Colonic mucosa (tissue), 4 donors: ENCODE results near the gene FLT1. TPM values are rescaled to one million over a fixed set of nuclear protein-coding genes. Genes with fewer than 3 reads are reported as not detected.
A peak's percentile ranks its signal among the peaks of the same experiment; 100 is the strongest.

ENCODE experiments used
- DNase-seq: peaks from one replicate; pipeline ENCODE4 v3.0.0-alpha.2; 2020
- H3K27ac ChIP-seq: fragments of 200-600 bp; one replicate; pipeline ENCODE4 v1.8.0; 2021
- H3K27me3 ChIP-seq: fragments of 200-600 bp; one replicate; pipeline ENCODE4 v1.8.0; 2021
- H3K36me3 ChIP-seq: fragments of 200-600 bp; one replicate; pipeline ENCODE4 v1.8.0; 2021
- H3K4me1 ChIP-seq: fragments of 200-600 bp; one replicate; pipeline ENCODE4 v1.8.0; 2021; ENCODE audit warnings: mild to moderate bottlenecking
- H3K4me3 ChIP-seq: fragments of 200-600 bp; one replicate; pipeline ENCODE4 v1.8.0; 2021
- H3K9ac ChIP-seq, 2 donors: one replicate each; pipeline ENCODE4 v1.7.0; 2013; ENCODE audit warnings: control low read depth in 2 of 2, low read depth in 2 of 2, low read length in 2 of 2
- H3K9me3 ChIP-seq: fragments of 200-600 bp; one replicate; pipeline ENCODE4 v1.8.0; 2021
- CTCF ChIP-seq: fragments of 200-600 bp; IDR thresholded peaks from one replicate; pipeline ENCODE4 v1.8.0; 2022; ENCODE audit warnings: antibody characterized with exemption, mild to moderate bottlenecking
- intact Hi-C: fragments of 100-400 bp; cut with DNase I; formaldehyde crosslinking; loops from one replicate; pipeline ENCODE4 v1.14.1; 2022
- total RNA-seq, 2 donors: library from RNA; stranded (reverse); fragmentation: NEBNext Ultra II Directional in 1 of 2; extraction: Animal tissue kit (Norgen Biotek cat#: 25700) in 1 of 2; gene quantifications; one replicate each; pipeline ENCODE4 v1.2.1, GENCODE V29; 2021
- donor health status: healthy.
- donor health status: DM: no; HTN: no; CAD: no.
- donor health status: DM: no; HTN: no; CAD: no.

Gene FLT1
- total RNA-seq, 2 donors from 2014 or later: 4.7 to 16.6 TPM

GRCh38 chr13:28423010-28423409 is 71.9 kb downstream of the FLT1 start:
- Histone ChIP-seq H3K27ac (no peak overlapping the region), H3K4me1 (no peaks in the 10 kb centered on the region), H3K36me3 (no peaks in the 10 kb centered on the region), H3K4me3 (no peak overlapping the region), H3K9me3 (no peaks in the 10 kb centered on the region), H3K27me3 (no peaks in the 10 kb centered on the region), H3K9ac (no peak overlapping the region)
- DNase-seq: peak; percentile 31
- no peak for TF ChIP-seq CTCF
- intact Hi-C loops: no loop called here

- no peak for TF ChIP-seq CTCF
- intact Hi-C loops: no loop called here
- H3K4me3 ChIP-seq: no peak overlapping the region
These were observed 73.1 kb downstream of the FLT1 start for GRCh38 chr13:28421676-28422410.

GRCh38 chr13:28420704-28421103 is 74.2 kb downstream of the FLT1 start:
- Histone ChIP-seq H3K4me3 (no peak overlapping the region), H3K27me3 (no peaks in the 10 kb centered on the region), H3K4me1 (no peaks in the 10 kb centered on the region), H3K9me3 (no peaks in the 10 kb centered on the region), H3K36me3 (no peaks in the 10 kb centered on the region), H3K27ac (no peak overlapping the region), H3K9ac (no peak overlapping the region)
- no peak for DNase-seq
- intact Hi-C loops: no loop called here
- TF ChIP-seq CTCF: no peak

More at GRCh38 chr13:28421676-28422410, 73.1 kb downstream of the FLT1 start:
- Histone ChIP-seq H3K9ac (no peak overlapping the region), H3K27ac (no peak overlapping the region), H3K36me3 (no peaks in the 10 kb centered on the region), H3K4me1 (no peaks in the 10 kb centered on the region), H3K9me3 (no peaks in the 10 kb centered on the region), H3K27me3 (no peaks in the 10 kb centered on the region)
- DNase-seq: no peak

GRCh38 chr13:28415994-28416421 is 78.9 kb downstream of the FLT1 start:
- no peaks in the 10 kb centered on the region for H3K36me3 ChIP-seq
- no peak overlapping the region for H3K9ac ChIP-seq
- no peaks in the 10 kb centered on the region for H3K9me3 ChIP-seq
- no peaks in the 10 kb centered on the region for H3K27me3 ChIP-seq
- no peak for DNase-seq
- intact Hi-C loops: no loop called here
- no peak overlapping the region for H3K4me3 ChIP-seq
- no peak overlapping the region for H3K27ac ChIP-seq
- H3K4me1 ChIP-seq: no peaks in the 10 kb centered on the region
- TF ChIP-seq CTCF: no peak

- intact Hi-C loops: no loop called here
- H3K4me1 ChIP-seq: no peaks in the 10 kb centered on the region
- no peak for DNase-seq
- no peaks in the 10 kb centered on the region for H3K9me3 ChIP-seq
- no peak overlapping the region for H3K9ac ChIP-seq
- H3K27me3 ChIP-seq: no peaks in the 10 kb centered on the region
- H3K27ac ChIP-seq: no peak overlapping the region
- TF ChIP-seq CTCF: no peak
- no peaks in the 10 kb centered on the region for H3K36me3 ChIP-seq
- no peak overlapping the region for H3K4me3 ChIP-seq
These were observed 80.9 kb downstream of the FLT1 start for GRCh38 chr13:28413999-28414398.
